HEK293 (cell line): ENCODE data around the gene CLCN7.

ENCODE experiments used
- ZNF624 ChIP-seq: fragments of 450-650 bp; formaldehyde crosslinking; IDR thresholded peaks from 2 replicates; pipeline ENCODE4 v1.5.1; 2017; ENCODE audit warnings: missing biosample characterization, missing genetic modification characterization
- TF ChIP-seq, protein P1 (sequence below): fragments of 450-650 bp; formaldehyde crosslinking; IDR thresholded peaks from 2 replicates; pipeline ENCODE4 v1.5.1; 2016; ENCODE audit warnings: missing biosample characterization, missing genetic modification characterization
- TF ChIP-seq, protein P2 (sequence below): fragments of 450-650 bp; formaldehyde crosslinking; IDR thresholded peaks from 2 replicates; pipeline ENCODE4 v1.5.1; 2016; ENCODE audit warnings: missing biosample characterization, missing genetic modification characterization
- TF ChIP-seq, protein P3 (sequence below): fragments of 450-650 bp; formaldehyde crosslinking; optimal IDR thresholded peaks from 2 replicates; pipeline ENCODE3; 2016; ENCODE audit warnings: missing biosample characterization, mild to moderate bottlenecking, missing genetic modification characterization
- TF ChIP-seq, protein P4 (sequence below): fragments of 450-650 bp; formaldehyde crosslinking; IDR thresholded peaks from 2 replicates; pipeline ENCODE4; 2016; ENCODE audit warnings: missing biosample characterization, missing genetic modification characterization

DNA sequence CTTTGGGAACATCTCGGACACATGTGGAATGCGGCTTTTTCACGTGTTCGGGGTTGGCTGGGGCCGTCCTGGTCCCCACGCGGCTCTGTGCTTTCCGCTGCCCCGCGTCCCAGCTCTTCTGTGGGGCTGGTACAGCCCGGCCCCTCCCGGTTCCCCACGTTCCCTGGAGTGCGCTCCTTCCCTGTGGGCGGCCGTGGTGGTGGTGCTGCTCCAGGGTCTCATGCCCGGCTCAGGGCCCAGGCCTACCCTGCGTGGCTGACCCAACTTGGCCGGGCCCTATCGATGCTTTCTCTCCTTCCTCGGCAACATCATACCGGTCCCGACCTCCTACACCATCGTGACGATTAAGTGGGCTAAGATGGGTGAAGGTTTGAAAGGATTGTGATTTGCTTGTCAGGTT is 21.6 kb upstream of the CLCN7 start:
- TF ChIP-seq, protein P1, sequence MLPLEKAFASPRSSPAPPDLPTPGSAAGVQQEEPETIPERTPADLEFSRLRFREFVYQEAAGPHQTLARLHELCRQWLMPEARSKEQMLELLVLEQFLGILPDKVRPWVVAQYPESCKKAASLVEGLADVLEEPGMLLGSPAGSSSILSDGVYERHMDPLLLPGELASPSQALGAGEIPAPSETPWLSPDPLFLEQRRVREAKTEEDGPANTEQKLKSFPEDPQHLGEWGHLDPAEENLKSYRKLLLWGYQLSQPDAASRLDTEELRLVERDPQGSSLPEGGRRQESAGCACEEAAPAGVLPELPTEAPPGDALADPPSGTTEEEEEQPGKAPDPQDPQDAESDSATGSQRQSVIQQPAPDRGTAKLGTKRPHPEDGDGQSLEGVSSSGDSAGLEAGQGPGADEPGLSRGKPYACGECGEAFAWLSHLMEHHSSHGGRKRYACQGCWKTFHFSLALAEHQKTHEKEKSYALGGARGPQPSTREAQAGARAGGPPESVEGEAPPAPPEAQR (tag by site-specific recombination): no peak
- TF ChIP-seq, protein P2, sequence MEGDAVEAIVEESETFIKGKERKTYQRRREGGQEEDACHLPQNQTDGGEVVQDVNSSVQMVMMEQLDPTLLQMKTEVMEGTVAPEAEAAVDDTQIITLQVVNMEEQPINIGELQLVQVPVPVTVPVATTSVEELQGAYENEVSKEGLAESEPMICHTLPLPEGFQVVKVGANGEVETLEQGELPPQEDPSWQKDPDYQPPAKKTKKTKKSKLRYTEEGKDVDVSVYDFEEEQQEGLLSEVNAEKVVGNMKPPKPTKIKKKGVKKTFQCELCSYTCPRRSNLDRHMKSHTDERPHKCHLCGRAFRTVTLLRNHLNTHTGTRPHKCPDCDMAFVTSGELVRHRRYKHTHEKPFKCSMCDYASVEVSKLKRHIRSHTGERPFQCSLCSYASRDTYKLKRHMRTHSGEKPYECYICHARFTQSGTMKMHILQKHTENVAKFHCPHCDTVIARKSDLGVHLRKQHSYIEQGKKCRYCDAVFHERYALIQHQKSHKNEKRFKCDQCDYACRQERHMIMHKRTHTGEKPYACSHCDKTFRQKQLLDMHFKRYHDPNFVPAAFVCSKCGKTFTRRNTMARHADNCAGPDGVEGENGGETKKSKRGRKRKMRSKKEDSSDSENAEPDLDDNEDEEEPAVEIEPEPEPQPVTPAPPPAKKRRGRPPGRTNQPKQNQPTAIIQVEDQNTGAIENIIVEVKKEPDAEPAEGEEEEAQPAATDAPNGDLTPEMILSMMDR (tag by site-specific recombination): no peak
- TF ChIP-seq, protein P3, sequence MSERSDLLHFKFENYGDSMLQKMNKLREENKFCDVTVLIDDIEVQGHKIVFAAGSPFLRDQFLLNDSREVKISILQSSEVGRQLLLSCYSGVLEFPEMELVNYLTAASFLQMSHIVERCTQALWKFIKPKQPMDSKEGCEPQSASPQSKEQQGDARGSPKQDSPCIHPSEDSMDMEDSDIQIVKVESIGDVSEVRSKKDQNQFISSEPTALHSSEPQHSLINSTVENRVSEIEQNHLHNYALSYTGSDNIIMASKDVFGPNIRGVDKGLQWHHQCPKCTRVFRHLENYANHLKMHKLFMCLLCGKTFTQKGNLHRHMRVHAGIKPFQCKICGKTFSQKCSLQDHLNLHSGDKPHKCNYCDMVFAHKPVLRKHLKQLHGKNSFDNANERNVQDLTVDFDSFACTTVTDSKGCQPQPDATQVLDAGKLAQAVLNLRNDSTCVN (tag by site-specific recombination): no peak
- TF ChIP-seq ZNF624: no peak
- TF ChIP-seq, protein P4, sequence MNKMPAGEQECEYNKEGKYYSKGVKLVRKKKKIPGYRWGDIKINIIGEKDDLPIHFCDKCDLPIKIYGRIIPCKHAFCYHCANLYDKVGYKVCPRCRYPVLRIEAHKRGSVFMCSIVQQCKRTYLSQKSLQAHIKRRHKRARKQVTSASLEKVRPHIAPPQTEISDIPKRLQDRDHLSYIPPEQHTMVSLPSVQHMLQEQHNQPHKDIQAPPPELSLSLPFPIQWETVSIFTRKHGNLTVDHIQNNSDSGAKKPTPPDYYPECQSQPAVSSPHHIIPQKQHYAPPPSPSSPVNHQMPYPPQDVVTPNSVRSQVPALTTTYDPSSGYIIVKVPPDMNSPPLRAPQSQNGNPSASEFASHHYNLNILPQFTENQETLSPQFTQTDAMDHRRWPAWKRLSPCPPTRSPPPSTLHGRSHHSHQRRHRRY (tag by site-specific recombination): no peak
